ENCODE data around the gene PSMC3IP.

- TF ChIP-seq YY1 (IDR thresholded peaks at IDR 0.05; ENCODE audit: insufficient read depth, insufficient read length) = no peak
- TF ChIP-seq SUZ12 (IDR thresholded peaks at IDR 0.05; ENCODE audit: extremely low read depth, insufficient read depth, insufficient read length) = no peak
- TF ChIP-seq ZNF274 (IDR thresholded peaks at IDR 0.05; ENCODE audit: low read depth, low read length) = no peak
These were observed 36.3 kb downstream of the PSMC3IP start for GRCh38 chr17:42541041-42541833.
